Cardiac muscle cell (in vitro differentiated cells and primary cell): ENCODE results near the gene ZFYVE21. TPM values are rescaled to one million over a fixed set of nuclear protein-coding genes. Genes with fewer than 3 reads are reported as not detected.

Experiments used
- DNase-seq, 2 donors: peaks; one replicate each; pipeline versions ENCODE4 v3.0.0 to v3.0.0-alpha.2; 2010 to 2017; ENCODE audit warnings: low read depth in 1 of 2, low spot score in 1 of 2
- H3K27ac ChIP-seq: fragments of 200-600 bp; sonication (generic); 2 replicates; pipeline ENCODE4 v1.5.1; 2016
- H3K27me3 ChIP-seq: fragments of 200-600 bp; sonication (generic); 2 replicates; pipeline ENCODE4 v1.6.0; 2016; ENCODE audit warnings: control low read depth
- H3K36me3 ChIP-seq: fragments of 200-600 bp; sonication (generic); 2 replicates; pipeline ENCODE4 v1.5.1; 2016; ENCODE audit warnings: control low read depth
- H3K4me1 ChIP-seq: fragments of 200-600 bp; sonication (generic); 2 replicates; pipeline ENCODE4 v1.8.1; 2017; ENCODE audit warnings: low read depth, mild to moderate bottlenecking, mixed run types
- H3K4me3 ChIP-seq: fragments of 200-600 bp; sonication (generic); 2 replicates; pipeline ENCODE4 v1.5.1; 2016; ENCODE audit warnings: mild to moderate bottlenecking
- H3K9me3 ChIP-seq: fragments of 200-600 bp; sonication (generic); 2 replicates; pipeline ENCODE4 v1.5.1; 2017; ENCODE audit warnings: low read depth, mild to moderate bottlenecking, control low read depth
- polyA plus RNA-seq: library from polyadenylated mRNA; unstranded; fragments of >200 nt; fragmentation: Nextera tagmentation; extraction: Ambion mirVana; gene quantifications from 2 replicates; pipeline ENCODE4 v1.2.1, GENCODE V29; 2016
- total RNA-seq: library from RNA; depleted of rRNA; stranded (reverse); fragments of >200 nt; gene quantifications from 2 replicates; pipeline ENCODE4 v1.2.3, GENCODE V29; 2016
- TF ChIP-seq, protein P1 (sequence below): IDR thresholded peaks from 2 replicates; pipeline ENCODE4 v1.5.1; 2012; ENCODE audit warnings: low read depth, mild to moderate bottlenecking, low read length

ZFYVE21 gene
- total and polyA plus RNA-seq, 2 experiments from 2014 or later: 120 to 135 TPM

DNA sequence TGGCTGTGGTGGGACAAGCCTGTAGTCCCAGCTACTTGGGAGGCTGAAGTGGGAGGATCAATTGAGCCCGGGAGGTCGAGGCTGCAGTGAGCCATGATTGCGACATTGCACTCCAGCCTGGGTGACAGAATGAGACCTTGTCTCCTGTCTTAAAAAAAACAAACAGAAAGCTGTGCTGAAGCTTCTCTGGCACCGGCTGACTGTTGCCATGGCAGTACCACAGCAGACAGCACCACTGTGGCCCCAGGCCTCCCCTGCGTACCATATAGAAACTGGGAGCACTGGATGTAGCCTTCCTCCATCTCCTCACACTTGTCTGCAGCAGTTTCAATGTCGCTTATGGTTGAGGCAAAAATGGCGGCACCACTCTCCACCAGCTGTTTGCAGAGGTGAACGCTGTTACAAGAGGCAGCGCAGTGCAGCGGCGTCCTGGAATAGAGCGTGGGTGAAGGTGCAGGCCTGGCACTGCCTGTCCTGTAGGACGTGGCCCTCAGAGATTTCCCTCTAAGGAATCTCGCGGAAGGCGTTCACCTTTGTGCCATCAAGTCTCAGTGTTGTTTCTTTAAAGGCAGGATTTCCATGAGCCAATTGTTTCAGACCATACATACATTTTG, 21.9 kb downstream of the ZFYVE21 start:
- Histone ChIP-seq H3K36me3 (peaks cover 75% of the 10 kb centered on the region), H3K27me3 (no peaks in the 10 kb centered on the region), H3K9me3 (no peaks in the 10 kb centered on the region), H3K4me1 (no peaks in the 10 kb centered on the region), H3K4me3 (no peak overlapping the region), H3K27ac (no peak overlapping the region)
- DNase-seq: no peak
- TF ChIP-seq, protein P1, sequence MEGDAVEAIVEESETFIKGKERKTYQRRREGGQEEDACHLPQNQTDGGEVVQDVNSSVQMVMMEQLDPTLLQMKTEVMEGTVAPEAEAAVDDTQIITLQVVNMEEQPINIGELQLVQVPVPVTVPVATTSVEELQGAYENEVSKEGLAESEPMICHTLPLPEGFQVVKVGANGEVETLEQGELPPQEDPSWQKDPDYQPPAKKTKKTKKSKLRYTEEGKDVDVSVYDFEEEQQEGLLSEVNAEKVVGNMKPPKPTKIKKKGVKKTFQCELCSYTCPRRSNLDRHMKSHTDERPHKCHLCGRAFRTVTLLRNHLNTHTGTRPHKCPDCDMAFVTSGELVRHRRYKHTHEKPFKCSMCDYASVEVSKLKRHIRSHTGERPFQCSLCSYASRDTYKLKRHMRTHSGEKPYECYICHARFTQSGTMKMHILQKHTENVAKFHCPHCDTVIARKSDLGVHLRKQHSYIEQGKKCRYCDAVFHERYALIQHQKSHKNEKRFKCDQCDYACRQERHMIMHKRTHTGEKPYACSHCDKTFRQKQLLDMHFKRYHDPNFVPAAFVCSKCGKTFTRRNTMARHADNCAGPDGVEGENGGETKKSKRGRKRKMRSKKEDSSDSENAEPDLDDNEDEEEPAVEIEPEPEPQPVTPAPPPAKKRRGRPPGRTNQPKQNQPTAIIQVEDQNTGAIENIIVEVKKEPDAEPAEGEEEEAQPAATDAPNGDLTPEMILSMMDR: no peak

DNA sequence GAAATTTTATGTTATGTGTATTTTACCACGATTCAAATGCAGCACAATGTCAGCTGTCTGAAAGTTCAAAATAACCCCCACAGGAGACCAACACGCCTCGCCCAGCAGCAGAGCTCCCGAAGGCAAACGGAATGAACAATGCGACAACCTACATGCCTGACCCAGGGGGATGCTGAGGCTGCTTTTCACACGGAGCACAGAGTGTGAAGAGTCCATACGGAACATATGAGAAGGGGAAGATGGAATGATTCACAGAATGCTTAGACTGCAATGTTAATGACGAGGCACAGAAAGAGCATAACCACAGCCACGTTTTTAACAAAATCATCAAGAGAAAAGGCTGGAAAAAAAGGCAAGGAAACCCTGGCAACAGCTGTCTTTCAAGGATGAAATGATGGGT, 22.6 kb downstream of the ZFYVE21 start:
- TF ChIP-seq, protein P1: no peak
- Histone ChIP-seq H3K27ac (no peak overlapping the region), H3K4me3 (no peak overlapping the region), H3K4me1 (no peaks in the 10 kb centered on the region), H3K36me3 (peaks cover 70% of the 10 kb centered on the region), H3K27me3 (no peaks in the 10 kb centered on the region), H3K9me3 (no peaks in the 10 kb centered on the region)
- DNase-seq: no peak

DNA sequence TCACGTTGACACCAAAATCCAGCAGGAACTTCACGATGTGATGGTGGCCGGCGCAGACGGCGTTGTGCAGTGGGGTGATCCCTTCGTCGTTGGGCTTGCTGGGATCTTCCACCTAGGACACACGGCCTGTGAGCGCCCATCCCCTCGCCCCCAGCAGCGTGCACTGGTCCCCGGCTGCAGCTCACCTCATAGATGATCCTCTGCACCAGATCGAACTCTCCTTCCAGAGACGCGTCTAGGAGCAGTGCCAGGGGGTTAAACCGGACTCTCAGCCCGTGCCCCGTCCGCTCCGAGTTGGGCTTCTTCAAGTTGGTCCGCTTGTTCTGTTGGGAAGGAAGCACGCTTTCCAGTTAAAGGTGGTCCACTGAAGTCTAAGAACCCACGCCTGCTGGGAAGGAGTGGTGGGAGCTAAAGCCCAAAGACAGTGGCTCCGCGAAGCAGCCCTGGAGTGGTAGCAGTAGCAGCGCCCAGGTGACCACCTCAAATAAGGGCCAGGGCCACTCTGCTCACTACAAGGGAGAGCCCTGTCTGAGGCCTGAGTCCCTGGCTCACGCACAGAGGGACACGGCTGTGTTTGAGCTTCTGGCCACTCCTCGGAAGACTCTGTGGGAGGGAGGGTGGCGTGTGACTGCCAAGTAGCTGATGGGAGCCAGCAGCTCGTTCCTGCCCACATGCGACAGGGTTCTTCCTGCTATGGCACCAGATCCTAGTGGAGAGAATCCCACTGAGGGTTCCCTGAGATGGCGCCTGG, 23.3 kb downstream of the ZFYVE21 start:
- DNase-seq: no peak
- Histone ChIP-seq H3K27ac (peak overlapping the region; percentile 27), H3K4me1 (no peaks in the 10 kb centered on the region)

DNA sequence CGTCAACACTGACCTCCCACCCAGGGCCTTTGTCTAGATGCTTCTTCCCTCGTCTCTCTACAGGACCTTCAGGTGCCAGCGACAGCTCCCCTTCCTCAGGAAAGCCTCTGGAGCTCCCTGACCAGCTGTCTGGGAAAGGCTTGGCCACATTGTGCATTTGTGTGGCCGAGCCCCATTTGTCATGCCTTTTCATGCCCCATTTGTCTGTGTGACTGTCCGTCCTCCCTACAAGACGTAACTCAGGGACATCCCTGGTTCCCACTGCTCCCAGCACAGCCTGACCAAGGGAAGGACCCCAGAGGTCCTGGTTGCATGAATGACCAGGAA, 23.8 kb downstream of the ZFYVE21 start:
- no peaks in the 10 kb centered on the region for H3K4me1 ChIP-seq
- H3K36me3 ChIP-seq: peaks cover 71% of the 10 kb centered on the region
- no peak overlapping the region for H3K4me3 ChIP-seq
- H3K27me3 ChIP-seq: no peaks in the 10 kb centered on the region
- H3K9me3 ChIP-seq: no peaks in the 10 kb centered on the region
- peak overlapping the region; percentile 27 for H3K27ac ChIP-seq
- DNase-seq: no peak
- TF ChIP-seq, protein P1: no peak

More for the DNA sequence above, 23.3 kb downstream of the ZFYVE21 start:
- no peak overlapping the region for H3K4me3 ChIP-seq
- TF ChIP-seq, protein P1: no peak
- H3K9me3 ChIP-seq: no peaks in the 10 kb centered on the region
- peaks cover 71% of the 10 kb centered on the region for H3K36me3 ChIP-seq
- H3K27me3 ChIP-seq: no peaks in the 10 kb centered on the region

DNA sequence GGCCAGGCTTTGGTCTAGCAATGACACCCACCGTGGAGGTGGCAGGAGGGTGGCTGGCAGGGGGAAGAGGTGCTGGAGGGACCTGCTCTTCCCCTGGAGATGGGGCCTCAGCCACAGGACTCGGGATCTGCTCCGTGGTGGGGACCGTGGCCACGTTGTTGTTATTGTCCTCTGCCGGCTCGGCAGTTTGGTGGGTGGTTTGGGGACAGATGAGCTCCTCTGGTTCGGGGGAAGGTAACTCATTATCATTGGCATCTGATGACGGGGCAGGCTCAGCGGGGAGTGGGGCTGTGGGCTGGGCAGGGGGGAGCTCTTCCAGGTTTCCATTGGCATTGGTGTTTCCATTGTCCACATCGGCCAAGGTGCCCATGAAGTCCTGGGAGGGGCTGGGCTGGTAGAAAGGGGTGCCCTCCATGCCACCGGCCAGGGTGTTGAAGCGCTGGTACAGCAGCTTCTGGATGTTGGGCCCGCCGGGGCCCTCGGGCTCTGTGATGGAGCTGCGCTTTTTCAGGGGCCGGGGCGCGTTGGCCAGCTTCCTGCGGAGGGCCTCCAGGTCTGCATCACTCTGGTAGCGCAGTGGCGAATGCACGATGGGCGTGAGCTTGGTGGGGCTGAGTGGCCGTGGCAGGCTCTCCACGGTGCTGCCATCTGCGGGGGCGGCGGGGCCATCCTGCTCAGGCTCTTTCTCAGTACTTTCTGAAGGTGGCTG, 24.3 kb downstream of the ZFYVE21 start:
- H3K36me3 ChIP-seq: peaks cover 73% of the 10 kb centered on the region
- no peak for DNase-seq
- peak overlapping the region; percentile 27 for H3K27ac ChIP-seq

More for the DNA sequence above, 24.3 kb downstream of the ZFYVE21 start:
- TF ChIP-seq, protein P1: no peak
- no peak overlapping the region for H3K4me3 ChIP-seq
- no peaks in the 10 kb centered on the region for H3K27me3 ChIP-seq
- no peaks in the 10 kb centered on the region for H3K9me3 ChIP-seq
- H3K4me1 ChIP-seq: no peaks in the 10 kb centered on the region
